GM12878 (cell line): ENCODE measurements around the gene GNG13. TPM values are rescaled to one million over a fixed set of nuclear protein-coding genes. Genes with fewer than 3 reads are reported as not detected.

ENCODE experiments used
- CBX5 ChIP-seq: sonication (generic); IDR thresholded peaks from 2 replicates; pipeline ENCODE4 v1.6.1; 2016; ENCODE audit warnings: low read depth, moderate library complexity, mild to moderate bottlenecking, inconsistent platforms
- FOS ChIP-seq: IDR thresholded peaks from 3 replicates; pipeline ENCODE4 v1.6.1; 2011; ENCODE audit warnings: borderline replicate concordance; ENCODE audit not compliant: insufficient read length; ENCODE audit errors: extremely low read depth
- GABPA ChIP-seq: IDR thresholded peaks from 2 replicates; pipeline ENCODE4 v1.6.1; 2014; ENCODE audit warnings: antibody characterized with exemption, low read depth, mild to moderate bottlenecking, inconsistent platforms
- NBN ChIP-seq: fragments of 450-650 bp; IDR thresholded peaks from 2 replicates; pipeline ENCODE4 v1.6.1; 2016
- NFXL1 ChIP-seq: fragments of 450-650 bp; IDR thresholded peaks from 2 replicates; pipeline ENCODE4 v1.6.1; 2017; ENCODE audit warnings: antibody characterized with exemption, mild to moderate bottlenecking, borderline replicate concordance
- NRF1 ChIP-seq: conservative IDR thresholded peaks from 2 replicates; pipeline ENCODE4 v1.6.1; 2011; ENCODE audit warnings: mild to moderate bottlenecking, low read depth, low read length, improper control_type of control experiment
- PML ChIP-seq: IDR thresholded peaks from 2 replicates; pipeline ENCODE4 v1.6.1; 2012; ENCODE audit warnings: low read length, inconsistent platforms
- POLR2AphosphoS5 ChIP-seq: IDR thresholded peaks from 2 replicates; pipeline ENCODE4 v1.6.1; 2011; ENCODE audit warnings: mild to moderate bottlenecking, low read length, inconsistent platforms
- RAD51 ChIP-seq: fragments of 450-650 bp; IDR thresholded peaks from 2 replicates; pipeline ENCODE4 v1.6.1; 2016; ENCODE audit warnings: moderate library complexity, mild to moderate bottlenecking, inconsistent platforms
- RBBP5 ChIP-seq: fragments of 200-600 bp; sonication (generic); conservative IDR thresholded peaks from 2 replicates; pipeline ENCODE4 v1.6.1; 2016
- SMAD5 ChIP-seq: IDR thresholded peaks from 2 replicates; pipeline ENCODE4 v1.6.1; 2016; ENCODE audit warnings: antibody characterized with exemption, low read depth
- STAT3 ChIP-seq: IDR thresholded peaks from 2 replicates; pipeline ENCODE4 v1.6.1; 2011; ENCODE audit warnings: low read depth, low read length, improper control_type of control experiment
- SUPT20H ChIP-seq: IDR thresholded peaks from 2 replicates; pipeline ENCODE4 v1.6.1; 2011; ENCODE audit warnings: low read depth, mild to moderate bottlenecking, low read length, moderate library complexity, borderline replicate concordance; ENCODE audit not compliant: control insufficient read depth
- TAF1 ChIP-seq: IDR thresholded peaks from 2 replicates; pipeline ENCODE4 v1.6.1; 2011; ENCODE audit warnings: mild to moderate bottlenecking, low read depth, low read length, borderline replicate concordance
- TARDBP ChIP-seq: IDR thresholded peaks from 2 replicates; pipeline ENCODE4 v1.6.1; 2016; ENCODE audit warnings: borderline replicate concordance
- USF2 ChIP-seq: IDR thresholded peaks from 2 replicates; pipeline ENCODE4 v1.6.1; 2011; ENCODE audit warnings: low read depth, low read length, improper control_type of control experiment, borderline replicate concordance
- ZNF207 ChIP-seq: fragments of 450-650 bp; IDR thresholded peaks from 2 replicates; pipeline ENCODE4 v1.6.1; 2014; ENCODE audit warnings: antibody characterized with exemption, mild to moderate bottlenecking, borderline replicate concordance
- ZNF274 ChIP-seq: IDR thresholded peaks from one replicate; pipeline ENCODE4 v1.8.0; 2011; ENCODE audit not compliant: insufficient read length, insufficient read depth
- polyA plus RNA-seq, 11 experiments: library from polyadenylated mRNA; depleted of rRNA in 4 of 11; unstranded in 6 of 11; stranded (reverse) in 5 of 11; fragments of >200 nt; fragmentation: Nextera tagmentation in 4 of 11; fragmentation: Illumina TruSeq in 1 of 11; extraction: Ambion mirVana in 4 of 11; extraction: Trizol in 1 of 11; gene quantifications; 1 replicate in 1 of 11; 2 replicates in 10 of 11; pipeline versions ENCODE4 v1.2.1 to v1.2.3, GENCODE V29; 2011 to 2016; ENCODE audit warnings: inconsistent platforms in 2 of 11, missing spikeins in 2 of 11, low read depth in 1 of 11
- total RNA-seq, 4 experiments: library from RNA; depleted of rRNA in 3 of 4; stranded (reverse); fragments of >200 nt in 3 of 4; fragmentation: Illumina TruSeq in 1 of 4; extraction: Trizol in 1 of 4; gene quantifications; 2 replicates each; pipeline versions ENCODE4 v1.2.1 to v1.2.3, GENCODE V29; 2013 to 2021
- TF ChIP-seq, protein P1 (sequence below): fragments of 450-650 bp; IDR thresholded peaks from 2 replicates; pipeline ENCODE4 v1.6.1; 2014; ENCODE audit warnings: mild to moderate bottlenecking
- TF ChIP-seq, protein P2 (sequence below): fragments of 450-650 bp; formaldehyde crosslinking; IDR thresholded peaks from 2 replicates; pipeline ENCODE4 v1.4.0; 2020; ENCODE audit warnings: mild to moderate bottlenecking, moderate library complexity
- TF ChIP-seq, protein P3 (sequence below): fragments of 150-350 bp; IDR thresholded peaks from 2 replicates; pipeline ENCODE4 v1.6.1; 2016; ENCODE audit warnings: low read depth, low read length
- TF ChIP-seq, protein P4 (sequence below): IDR thresholded peaks from 2 replicates; pipeline ENCODE4 v1.6.1; 2012; ENCODE audit warnings: low read depth, low read length, improper control_type of control experiment

The GNG13 gene
- total and polyA plus RNA-seq, 10 of the 15 experiments (the other 5 are each of a cell fraction or from before 2014, with no cell fraction given): not detected

DNA sequence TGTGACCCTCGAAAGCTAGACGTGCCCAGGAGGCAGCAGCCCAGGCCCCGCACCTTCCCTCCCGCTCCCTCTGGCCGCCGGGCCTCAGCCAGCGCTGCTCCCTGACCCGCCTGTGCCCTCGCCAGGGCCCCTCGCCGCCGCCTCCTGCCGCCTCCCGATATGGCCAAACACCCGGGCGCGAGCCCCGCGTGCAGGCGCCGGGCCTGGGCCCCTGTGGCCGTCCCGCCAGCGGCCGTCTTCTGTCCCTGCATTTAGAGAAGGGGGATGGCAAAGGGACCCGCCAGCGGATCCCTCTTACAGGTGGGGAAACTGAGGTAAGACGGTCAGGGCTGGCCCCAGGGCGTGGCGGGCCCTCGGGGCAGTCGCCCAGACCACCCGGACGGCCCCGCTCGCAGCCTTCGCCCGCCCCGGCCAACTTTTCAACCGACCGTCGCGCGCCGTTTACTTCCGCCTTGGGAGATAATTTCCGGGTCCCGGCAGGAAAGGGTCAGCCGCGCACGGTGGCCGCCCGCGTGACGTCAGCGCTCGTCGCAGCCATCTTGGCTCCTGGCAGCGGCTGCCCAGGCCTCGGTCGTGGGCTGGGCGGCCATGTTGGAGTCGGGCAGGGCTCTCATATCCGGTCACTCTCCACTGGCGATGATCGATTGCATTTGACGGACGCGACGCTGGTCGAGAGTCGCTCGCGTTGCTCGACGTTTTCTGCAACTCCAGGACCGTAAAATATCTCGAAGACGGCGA lies 7.0 kb upstream of the GNG13 start (continued):
- TF ChIP-seq SUPT20H: no peak
- TF ChIP-seq, protein P1, sequence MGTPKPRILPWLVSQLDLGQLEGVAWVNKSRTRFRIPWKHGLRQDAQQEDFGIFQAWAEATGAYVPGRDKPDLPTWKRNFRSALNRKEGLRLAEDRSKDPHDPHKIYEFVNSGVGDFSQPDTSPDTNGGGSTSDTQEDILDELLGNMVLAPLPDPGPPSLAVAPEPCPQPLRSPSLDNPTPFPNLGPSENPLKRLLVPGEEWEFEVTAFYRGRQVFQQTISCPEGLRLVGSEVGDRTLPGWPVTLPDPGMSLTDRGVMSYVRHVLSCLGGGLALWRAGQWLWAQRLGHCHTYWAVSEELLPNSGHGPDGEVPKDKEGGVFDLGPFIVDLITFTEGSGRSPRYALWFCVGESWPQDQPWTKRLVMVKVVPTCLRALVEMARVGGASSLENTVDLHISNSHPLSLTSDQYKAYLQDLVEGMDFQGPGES: no peak
- TF ChIP-seq, protein P2, sequence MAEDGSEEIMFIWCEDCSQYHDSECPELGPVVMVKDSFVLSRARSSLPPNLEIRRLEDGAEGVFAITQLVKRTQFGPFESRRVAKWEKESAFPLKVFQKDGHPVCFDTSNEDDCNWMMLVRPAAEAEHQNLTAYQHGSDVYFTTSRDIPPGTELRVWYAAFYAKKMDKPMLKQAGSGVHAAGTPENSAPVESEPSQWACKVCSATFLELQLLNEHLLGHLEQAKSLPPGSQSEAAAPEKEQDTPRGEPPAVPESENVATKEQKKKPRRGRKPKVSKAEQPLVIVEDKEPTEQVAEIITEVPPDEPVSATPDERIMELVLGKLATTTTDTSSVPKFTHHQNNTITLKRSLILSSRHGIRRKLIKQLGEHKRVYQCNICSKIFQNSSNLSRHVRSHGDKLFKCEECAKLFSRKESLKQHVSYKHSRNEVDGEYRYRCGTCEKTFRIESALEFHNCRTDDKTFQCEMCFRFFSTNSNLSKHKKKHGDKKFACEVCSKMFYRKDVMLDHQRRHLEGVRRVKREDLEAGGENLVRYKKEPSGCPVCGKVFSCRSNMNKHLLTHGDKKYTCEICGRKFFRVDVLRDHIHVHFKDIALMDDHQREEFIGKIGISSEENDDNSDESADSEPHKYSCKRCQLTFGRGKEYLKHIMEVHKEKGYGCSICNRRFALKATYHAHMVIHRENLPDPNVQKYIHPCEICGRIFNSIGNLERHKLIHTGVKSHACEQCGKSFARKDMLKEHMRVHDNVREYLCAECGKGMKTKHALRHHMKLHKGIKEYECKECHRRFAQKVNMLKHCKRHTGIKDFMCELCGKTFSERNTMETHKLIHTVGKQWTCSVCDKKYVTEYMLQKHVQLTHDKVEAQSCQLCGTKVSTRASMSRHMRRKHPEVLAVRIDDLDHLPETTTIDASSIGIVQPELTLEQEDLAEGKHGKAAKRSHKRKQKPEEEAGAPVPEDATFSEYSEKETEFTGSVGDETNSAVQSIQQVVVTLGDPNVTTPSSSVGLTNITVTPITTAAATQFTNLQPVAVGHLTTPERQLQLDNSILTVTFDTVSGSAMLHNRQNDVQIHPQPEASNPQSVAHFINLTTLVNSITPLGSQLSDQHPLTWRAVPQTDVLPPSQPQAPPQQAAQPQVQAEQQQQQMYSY (CRISPR knock-in tag): no peak
- TF ChIP-seq NRF1: peak; percentile 61
- TF ChIP-seq SMAD5: no peak
- TF ChIP-seq PML: no peak
- TF ChIP-seq, protein P3, sequence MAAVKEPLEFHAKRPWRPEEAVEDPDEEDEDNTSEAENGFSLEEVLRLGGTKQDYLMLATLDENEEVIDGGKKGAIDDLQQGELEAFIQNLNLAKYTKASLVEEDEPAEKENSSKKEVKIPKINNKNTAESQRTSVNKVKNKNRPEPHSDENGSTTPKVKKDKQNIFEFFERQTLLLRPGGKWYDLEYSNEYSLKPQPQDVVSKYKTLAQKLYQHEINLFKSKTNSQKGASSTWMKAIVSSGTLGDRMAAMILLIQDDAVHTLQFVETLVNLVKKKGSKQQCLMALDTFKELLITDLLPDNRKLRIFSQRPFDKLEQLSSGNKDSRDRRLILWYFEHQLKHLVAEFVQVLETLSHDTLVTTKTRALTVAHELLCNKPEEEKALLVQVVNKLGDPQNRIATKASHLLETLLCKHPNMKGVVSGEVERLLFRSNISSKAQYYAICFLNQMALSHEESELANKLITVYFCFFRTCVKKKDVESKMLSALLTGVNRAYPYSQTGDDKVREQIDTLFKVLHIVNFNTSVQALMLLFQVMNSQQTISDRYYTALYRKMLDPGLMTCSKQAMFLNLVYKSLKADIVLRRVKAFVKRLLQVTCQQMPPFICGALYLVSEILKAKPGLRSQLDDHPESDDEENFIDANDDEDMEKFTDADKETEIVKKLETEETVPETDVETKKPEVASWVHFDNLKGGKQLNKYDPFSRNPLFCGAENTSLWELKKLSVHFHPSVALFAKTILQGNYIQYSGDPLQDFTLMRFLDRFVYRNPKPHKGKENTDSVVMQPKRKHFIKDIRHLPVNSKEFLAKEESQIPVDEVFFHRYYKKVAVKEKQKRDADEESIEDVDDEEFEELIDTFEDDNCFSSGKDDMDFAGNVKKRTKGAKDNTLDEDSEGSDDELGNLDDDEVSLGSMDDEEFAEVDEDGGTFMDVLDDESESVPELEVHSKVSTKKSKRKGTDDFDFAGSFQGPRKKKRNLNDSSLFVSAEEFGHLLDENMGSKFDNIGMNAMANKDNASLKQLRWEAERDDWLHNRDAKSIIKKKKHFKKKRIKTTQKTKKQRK: no peak
- peak; percentile 59; the same call in 1 of the 2 replicates for TF ChIP-seq NFXL1
- no peak for TF ChIP-seq STAT3
- no peak for TF ChIP-seq RBBP5
- no peak for TF ChIP-seq USF2
- no peak for TF ChIP-seq ZNF274
- TF ChIP-seq GABPA: peak; percentile 84
- TF ChIP-seq FOS: no peak
- no peak for TF ChIP-seq TARDBP
- no peak for TF ChIP-seq RAD51
- TF ChIP-seq, protein P4, sequence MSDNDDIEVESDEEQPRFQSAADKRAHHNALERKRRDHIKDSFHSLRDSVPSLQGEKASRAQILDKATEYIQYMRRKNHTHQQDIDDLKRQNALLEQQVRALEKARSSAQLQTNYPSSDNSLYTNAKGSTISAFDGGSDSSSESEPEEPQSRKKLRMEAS: peak; percentile 62; the same call in 1 of the 2 replicates
- TF ChIP-seq CBX5: no peak
- TF ChIP-seq POLR2AphosphoS5: peak; percentile 75; the same call in 1 of the 2 replicates
- peak; percentile 91 for TF ChIP-seq NBN
- peak; percentile 38; the same call in 1 of the 2 replicates for TF ChIP-seq TAF1
- TF ChIP-seq ZNF207: peak; percentile 83; the same call in 1 of the 2 replicates
